GM21576 (cell line): Measurements from ENCODE around the gene SLX4IP.

Experiments used
- ATAC-seq: cut with Tn5 transposase; IDR thresholded peaks from one replicate; pipeline ENCODE4 v1.9.1; 2021; ENCODE audit warnings: mild to moderate bottlenecking, moderate library complexity; ENCODE audit not compliant: unreplicated experiment

The SLX4IP gene

GRCh38 chr20:10644458-10645204, 209.5 kb downstream of the SLX4IP start:
- no peak for ATAC-seq

GRCh38 chr20:10645205-10645570, 210.1 kb downstream of the SLX4IP start:
- no peak for ATAC-seq

- ATAC-seq: no peak
Observed at GRCh38 chr20:10646006-10646405, 210.9 kb downstream of the SLX4IP start.

GRCh38 chr20:10646886-10647420, 211.8 kb downstream of the SLX4IP start:
- ATAC-seq: no peak

- peak; percentile 50 for ATAC-seq
Observed at GRCh38 chr20:10647471-10647870, 212.4 kb downstream of the SLX4IP start.

GRCh38 chr20:10647909-10648308, 212.8 kb downstream of the SLX4IP start:
- ATAC-seq: no peak

GRCh38 chr20:10648651-10649050, 213.5 kb downstream of the SLX4IP start:
- no peak for ATAC-seq

- no peak for ATAC-seq
Observed at GRCh38 chr20:10649080-10649796, 214.1 kb downstream of the SLX4IP start.

- no peak for ATAC-seq
Observed at GRCh38 chr20:10649797-10650160, 214.7 kb downstream of the SLX4IP start.

- no peak for ATAC-seq
Observed at GRCh38 chr20:10651227-10651990, 216.3 kb downstream of the SLX4IP start.

GRCh38 chr20:10652185-10652584, 217.1 kb downstream of the SLX4IP start:
- ATAC-seq: no peak

- ATAC-seq: no peak
Observed at GRCh38 chr20:10652660-10653261, 217.7 kb downstream of the SLX4IP start.

GRCh38 chr20:10653599-10654249, 218.6 kb downstream of the SLX4IP start:
- ATAC-seq: peak; percentile 44

GRCh38 chr20:10654250-10654610, 219.1 kb downstream of the SLX4IP start:
- ATAC-seq: no peak

GRCh38 chr20:10654630-10655029, 219.5 kb downstream of the SLX4IP start:
- ATAC-seq: peak; percentile 59

- ATAC-seq: no peak
Observed at GRCh38 chr20:10655720-10656669, 220.9 kb downstream of the SLX4IP start.

- no peak for ATAC-seq
Observed at GRCh38 chr20:10657453-10657852, 222.3 kb downstream of the SLX4IP start.

GRCh38 chr20:10658051-10658823, 223.1 kb downstream of the SLX4IP start:
- ATAC-seq: no peak
